Breast epithelium (tissue), 3 donors: ENCODE measurements around the gene CD200.

ENCODE experiments used
- CTCF ChIP-seq, 3 donors: fragments of 450-650 bp; IDR thresholded peaks; one replicate each; pipeline ENCODE4 v1.5.1; 2016 to 2017; ENCODE audit warnings: antibody characterized with exemption in 3 of 3, mild to moderate bottlenecking in 3 of 3, moderate library complexity in 3 of 3
- POLR2A ChIP-seq: fragments of 450-650 bp; IDR thresholded peaks from one replicate; pipeline ENCODE4 v1.6.1; 2016; ENCODE audit warnings: antibody characterized with exemption, mild to moderate bottlenecking, moderate library complexity
- POLR2AphosphoS5 ChIP-seq, 3 donors: sonication (generic); formaldehyde crosslinking; IDR thresholded peaks; one replicate each; pipeline ENCODE4 v1.6.1; 2017; ENCODE audit warnings: antibody characterized with exemption in 3 of 3

- no peak for TF ChIP-seq CTCF (IDR thresholded peaks at IDR 0.05)
- TF ChIP-seq POLR2A = no peak
- no peak for TF ChIP-seq POLR2AphosphoS5 (IDR thresholded peaks at IDR 0.05)
Observed at GRCh38 chr3:112411425-112411824, 78.5 kb downstream of the CD200 start.
